ENCODE data around the gene BBX. TPM values are rescaled to one million over a fixed set of nuclear protein-coding genes. Genes with fewer than 3 reads are reported as not detected.

The BBX gene
- total RNA-seq, 1 donor from 2014 or later = 90.3 TPM

DNA sequence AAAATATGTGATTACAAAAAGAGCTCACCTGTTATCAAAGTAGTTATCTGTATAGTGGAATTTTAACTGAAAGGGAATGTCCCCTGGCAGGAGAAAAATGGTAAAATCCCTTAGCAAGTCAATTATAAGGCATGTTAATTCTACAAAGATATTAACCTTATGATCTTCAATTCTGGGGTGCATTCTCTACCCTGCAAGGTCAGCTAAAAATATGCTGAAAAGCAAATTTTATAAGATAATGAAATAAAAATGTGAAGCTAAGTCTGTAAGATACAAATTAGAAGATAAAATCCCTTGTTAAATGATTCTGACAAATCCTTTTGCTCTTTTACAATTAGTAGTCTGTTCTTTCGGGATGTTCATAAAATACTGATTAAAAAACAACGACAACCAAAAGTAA lies 109.8 kb downstream of the BBX start:
- peak overlapping the region; percentile 66 for H3K27ac Mint-ChIP-seq
- TF ChIP-seq, protein P1, sequence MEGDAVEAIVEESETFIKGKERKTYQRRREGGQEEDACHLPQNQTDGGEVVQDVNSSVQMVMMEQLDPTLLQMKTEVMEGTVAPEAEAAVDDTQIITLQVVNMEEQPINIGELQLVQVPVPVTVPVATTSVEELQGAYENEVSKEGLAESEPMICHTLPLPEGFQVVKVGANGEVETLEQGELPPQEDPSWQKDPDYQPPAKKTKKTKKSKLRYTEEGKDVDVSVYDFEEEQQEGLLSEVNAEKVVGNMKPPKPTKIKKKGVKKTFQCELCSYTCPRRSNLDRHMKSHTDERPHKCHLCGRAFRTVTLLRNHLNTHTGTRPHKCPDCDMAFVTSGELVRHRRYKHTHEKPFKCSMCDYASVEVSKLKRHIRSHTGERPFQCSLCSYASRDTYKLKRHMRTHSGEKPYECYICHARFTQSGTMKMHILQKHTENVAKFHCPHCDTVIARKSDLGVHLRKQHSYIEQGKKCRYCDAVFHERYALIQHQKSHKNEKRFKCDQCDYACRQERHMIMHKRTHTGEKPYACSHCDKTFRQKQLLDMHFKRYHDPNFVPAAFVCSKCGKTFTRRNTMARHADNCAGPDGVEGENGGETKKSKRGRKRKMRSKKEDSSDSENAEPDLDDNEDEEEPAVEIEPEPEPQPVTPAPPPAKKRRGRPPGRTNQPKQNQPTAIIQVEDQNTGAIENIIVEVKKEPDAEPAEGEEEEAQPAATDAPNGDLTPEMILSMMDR (IDR thresholded peaks at IDR 0.05; ENCODE audit: unreplicated experiment) = no peak
- peaks cover 39% of the 10 kb centered on the region for H3K4me1 Mint-ChIP-seq
- H3K4me3 Mint-ChIP-seq = no peak overlapping the region
- H3K9me3 Mint-ChIP-seq = no peaks in the 10 kb centered on the region
- H3K27me3 Mint-ChIP-seq (ENCODE audit: low read depth) = no peaks in the 10 kb centered on the region
- no peaks in the 10 kb centered on the region for H3K36me3 Mint-ChIP-seq
- DNase-seq (ENCODE audit: low spot score in 2 of 2, unreplicated experiment in 2 of 2) = no peak

DNA sequence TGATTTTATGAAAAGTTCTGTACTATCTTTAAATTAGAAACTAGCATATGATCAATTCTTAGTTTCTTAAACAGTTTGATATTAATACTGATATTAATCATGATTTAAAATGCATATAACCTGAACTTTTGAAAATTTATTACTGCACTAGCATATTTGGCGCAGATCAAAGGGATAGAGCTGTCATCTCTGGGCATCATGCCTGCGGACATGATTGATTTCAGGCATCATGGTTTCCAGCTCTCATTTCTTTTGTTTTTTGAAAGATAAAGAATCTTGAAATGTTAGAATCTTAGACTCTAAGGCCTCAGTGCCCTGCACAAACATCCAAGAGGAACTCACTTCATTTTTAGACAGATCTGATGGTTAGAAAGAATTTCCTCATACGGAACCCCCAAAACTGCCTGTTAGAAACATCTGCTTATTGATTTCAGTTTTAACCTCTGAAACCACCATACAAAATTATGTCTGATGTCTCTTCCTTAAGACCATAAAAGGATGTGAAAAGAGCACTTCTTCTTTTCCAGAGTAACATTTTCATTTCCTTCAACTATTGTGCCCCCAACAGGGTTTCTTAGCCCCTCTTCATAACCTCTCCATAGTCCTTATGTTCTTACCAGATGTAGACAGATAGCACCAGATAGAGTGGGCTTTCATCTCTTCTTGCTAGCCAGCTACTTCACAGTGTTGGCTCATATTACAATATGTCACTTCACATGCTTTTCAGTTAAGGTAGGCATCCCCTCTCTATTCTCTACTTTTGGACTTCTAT lies 110.8 kb downstream of the BBX start:
- peaks cover 39% of the 10 kb centered on the region for H3K4me1 Mint-ChIP-seq

GRCh38 chr3:107634099-107634489 lies 111.3 kb downstream of the BBX start:
- no peaks in the 10 kb centered on the region for H3K27me3 Mint-ChIP-seq (ENCODE audit: low read depth)
- no peak overlapping the region for H3K27ac Mint-ChIP-seq
- H3K4me3 Mint-ChIP-seq = no peak overlapping the region
- no peak for DNase-seq (ENCODE audit: low spot score in 2 of 2, unreplicated experiment in 2 of 2)
- H3K9me3 Mint-ChIP-seq = no peaks in the 10 kb centered on the region
- H3K36me3 Mint-ChIP-seq = no peaks in the 10 kb centered on the region
- TF ChIP-seq, protein P1 (IDR thresholded peaks at IDR 0.05; ENCODE audit: unreplicated experiment) = no peak
- H3K4me1 Mint-ChIP-seq = peaks cover 39% of the 10 kb centered on the region

More for the DNA sequence above, 110.8 kb downstream of the BBX start:
- H3K27ac Mint-ChIP-seq = peak overlapping the region; percentile 52
- TF ChIP-seq, protein P1 (IDR thresholded peaks at IDR 0.05; ENCODE audit: unreplicated experiment) = no peak
- H3K27me3 Mint-ChIP-seq (ENCODE audit: low read depth) = no peaks in the 10 kb centered on the region
- no peaks in the 10 kb centered on the region for H3K36me3 Mint-ChIP-seq
- no peaks in the 10 kb centered on the region for H3K9me3 Mint-ChIP-seq
- no peak for DNase-seq (ENCODE audit: low spot score in 2 of 2, unreplicated experiment in 2 of 2)
- no peak overlapping the region for H3K4me3 Mint-ChIP-seq

GRCh38 chr3:107637416-107638183 lies 114.8 kb downstream of the BBX start:
- no peaks in the 10 kb centered on the region for H3K27me3 Mint-ChIP-seq (ENCODE audit: low read depth)
- no peak for DNase-seq (ENCODE audit: low spot score in 2 of 2, unreplicated experiment in 2 of 2)
- no peak overlapping the region for H3K27ac Mint-ChIP-seq
- H3K4me3 Mint-ChIP-seq = no peak overlapping the region
- TF ChIP-seq, protein P1 (IDR thresholded peaks at IDR 0.05; ENCODE audit: unreplicated experiment) = no peak
- H3K36me3 Mint-ChIP-seq = no peaks in the 10 kb centered on the region
- peaks cover 18% of the 10 kb centered on the region for H3K4me1 Mint-ChIP-seq
- H3K9me3 Mint-ChIP-seq = no peaks in the 10 kb centered on the region

DNA sequence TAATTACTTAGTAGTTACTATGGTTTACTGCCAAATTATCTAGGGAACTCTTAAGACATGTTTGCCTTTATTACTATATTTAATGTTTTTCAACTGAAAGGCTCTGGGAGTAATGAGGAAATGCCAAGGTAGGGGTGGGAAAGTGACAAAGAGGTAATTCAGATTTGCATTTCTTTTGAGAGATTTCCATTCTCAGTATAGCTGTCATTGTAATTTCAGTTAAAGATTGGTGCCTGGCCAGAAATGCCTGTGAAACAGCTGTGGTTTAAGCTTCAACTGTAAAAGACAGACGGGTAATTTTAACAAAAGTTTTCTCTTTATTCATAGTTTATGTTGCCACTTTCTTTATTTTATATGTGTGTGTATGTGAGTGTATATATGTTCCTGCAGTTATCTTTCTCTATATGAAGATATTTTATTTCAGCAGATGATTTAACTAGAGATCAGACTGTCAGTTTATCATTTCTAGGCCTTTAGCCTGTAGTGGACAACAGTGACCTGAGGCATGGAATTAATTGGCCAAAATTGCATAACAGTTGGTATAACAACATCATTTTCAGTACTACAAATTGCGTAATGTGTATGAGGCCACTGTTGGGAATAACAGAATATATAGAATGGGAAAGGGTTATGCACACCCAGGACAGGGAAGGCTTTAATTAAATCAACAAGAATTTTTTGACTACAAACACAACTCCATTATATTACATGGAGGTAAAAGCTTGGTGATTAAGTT lies 119.0 kb downstream of the BBX start:
- no peak overlapping the region for H3K4me3 Mint-ChIP-seq
- H3K27ac Mint-ChIP-seq = peak overlapping the region; percentile 30
- TF ChIP-seq, protein P1 (IDR thresholded peaks at IDR 0.05; ENCODE audit: unreplicated experiment) = no peak

More for the DNA sequence above, 119.0 kb downstream of the BBX start:
- no peaks in the 10 kb centered on the region for H3K27me3 Mint-ChIP-seq (ENCODE audit: low read depth)
- H3K4me1 Mint-ChIP-seq = peaks cover 1% of the 10 kb centered on the region
- no peaks in the 10 kb centered on the region for H3K36me3 Mint-ChIP-seq
- H3K9me3 Mint-ChIP-seq = no peaks in the 10 kb centered on the region
- DNase-seq (ENCODE audit: low spot score in 2 of 2, unreplicated experiment in 2 of 2) = no peak
